Upper lobe of right lung (tissue), 1 donor: Measurements from ENCODE around the gene ZNF831. TPM values are rescaled to one million over a fixed set of nuclear protein-coding genes. Genes with fewer than 3 reads are reported as not detected.

Experiments
- ATAC-seq: fragments of 200-7000 bp; cut with Tn5 transposase; one replicate; pipeline ENCODE4 v1.9.1; 2020; ENCODE audit warnings: mild to moderate bottlenecking, moderate library complexity
- DNase-seq: peaks from one replicate; pipeline ENCODE4 v3.0.0-alpha.2; 2020
- H3K27ac ChIP-seq: fragments of 200-600 bp; one replicate; pipeline ENCODE4 v1.8.0; 2022
- H3K27me3 ChIP-seq: fragments of 200-600 bp; one replicate; pipeline ENCODE4 v1.8.0; 2022; ENCODE audit warnings: mild to moderate bottlenecking
- H3K36me3 ChIP-seq: fragments of 200-600 bp; one replicate; pipeline ENCODE4 v1.8.0; 2022
- H3K4me1 ChIP-seq: fragments of 200-600 bp; one replicate; pipeline ENCODE4 v1.8.0; 2022
- H3K4me3 ChIP-seq: fragments of 200-600 bp; one replicate; pipeline ENCODE4 v1.8.0; 2022; ENCODE audit warnings: mild to moderate bottlenecking
- H3K9me3 ChIP-seq: fragments of 200-600 bp; one replicate; pipeline ENCODE4 v1.8.0; 2022
- intact Hi-C: fragments of 100-400 bp; cut with DNase I; formaldehyde crosslinking; loops from one replicate; pipeline ENCODE4 v1.11.0; 2022
- total RNA-seq: library from RNA; stranded (reverse); fragmentation: NEBNext Ultra II Directional; extraction: Animal tissue kit (Norgen Biotek cat#: 25700); gene quantifications from one replicate; pipeline ENCODE4 v1.2.1, GENCODE V29; 2021
- TF ChIP-seq, protein P1 (sequence below): fragments of 200-600 bp; IDR thresholded peaks from one replicate; pipeline ENCODE4 v1.8.0; 2022; ENCODE audit warnings: antibody characterized with exemption
- donor health status: DM: no; HTN: yes; CAD: no; lungs with severe emphysema.

Gene ZNF831
- total RNA-seq, 1 donor from 2014 or later: 1.0 TPM

DNA sequence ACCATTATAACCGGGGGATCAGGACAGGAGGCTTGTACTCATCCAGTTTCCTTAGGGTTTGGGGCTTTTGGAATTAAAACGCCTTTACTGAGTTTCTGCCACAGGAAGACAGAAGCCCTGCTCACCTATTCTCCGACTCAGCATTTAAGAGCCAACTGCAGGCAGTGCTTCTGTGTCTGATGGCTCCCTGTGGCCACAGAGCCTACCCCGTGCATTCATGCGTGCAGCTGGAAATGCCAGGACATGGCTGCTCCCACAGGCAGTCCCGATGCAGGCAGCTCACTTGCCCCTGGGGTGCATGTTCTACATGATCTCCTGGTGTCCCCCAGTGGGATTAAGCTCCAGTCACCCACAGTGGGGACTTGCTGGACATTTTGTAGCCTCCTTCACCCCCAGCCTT, 22.2 kb downstream of the ZNF831 start:
- no peak for DNase-seq
- no peak for ATAC-seq
- intact Hi-C loops: no loop called here

DNA sequence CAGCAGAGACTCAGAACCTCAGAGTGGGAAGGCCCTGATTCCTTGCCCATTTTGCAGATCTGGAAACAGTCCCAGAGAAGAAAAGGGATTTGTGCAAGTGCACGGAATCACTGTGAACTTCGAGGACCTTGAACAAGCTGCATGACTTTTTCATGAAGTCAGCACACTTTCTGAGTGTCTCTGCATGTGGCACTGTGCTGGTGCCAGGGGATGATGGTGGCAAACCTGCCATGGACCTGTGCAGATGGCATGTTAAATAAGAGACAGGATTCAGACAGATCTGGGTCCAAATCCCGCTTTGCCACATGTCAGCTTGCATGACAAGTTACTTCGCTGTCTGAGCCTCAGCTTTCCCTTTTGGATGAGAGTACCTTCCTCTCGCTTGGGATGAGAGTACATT, 26.8 kb downstream of the ZNF831 start:
- ATAC-seq (no peak), DNase-seq (no peak)
- Histone ChIP-seq H3K36me3 (no peaks in the 10 kb centered on the region), H3K27me3 (peaks cover 22% of the 10 kb centered on the region), H3K4me1 (no peaks in the 10 kb centered on the region), H3K27ac (no peak overlapping the region), H3K9me3 (no peaks in the 10 kb centered on the region), H3K4me3 (no peak overlapping the region)
- intact Hi-C loops: no loop called here
- TF ChIP-seq, protein P1, sequence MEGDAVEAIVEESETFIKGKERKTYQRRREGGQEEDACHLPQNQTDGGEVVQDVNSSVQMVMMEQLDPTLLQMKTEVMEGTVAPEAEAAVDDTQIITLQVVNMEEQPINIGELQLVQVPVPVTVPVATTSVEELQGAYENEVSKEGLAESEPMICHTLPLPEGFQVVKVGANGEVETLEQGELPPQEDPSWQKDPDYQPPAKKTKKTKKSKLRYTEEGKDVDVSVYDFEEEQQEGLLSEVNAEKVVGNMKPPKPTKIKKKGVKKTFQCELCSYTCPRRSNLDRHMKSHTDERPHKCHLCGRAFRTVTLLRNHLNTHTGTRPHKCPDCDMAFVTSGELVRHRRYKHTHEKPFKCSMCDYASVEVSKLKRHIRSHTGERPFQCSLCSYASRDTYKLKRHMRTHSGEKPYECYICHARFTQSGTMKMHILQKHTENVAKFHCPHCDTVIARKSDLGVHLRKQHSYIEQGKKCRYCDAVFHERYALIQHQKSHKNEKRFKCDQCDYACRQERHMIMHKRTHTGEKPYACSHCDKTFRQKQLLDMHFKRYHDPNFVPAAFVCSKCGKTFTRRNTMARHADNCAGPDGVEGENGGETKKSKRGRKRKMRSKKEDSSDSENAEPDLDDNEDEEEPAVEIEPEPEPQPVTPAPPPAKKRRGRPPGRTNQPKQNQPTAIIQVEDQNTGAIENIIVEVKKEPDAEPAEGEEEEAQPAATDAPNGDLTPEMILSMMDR: no peak

More for the DNA sequence above, 22.2 kb downstream of the ZNF831 start:
- no peaks in the 10 kb centered on the region for H3K4me1 ChIP-seq
- H3K9me3 ChIP-seq: no peaks in the 10 kb centered on the region
- H3K4me3 ChIP-seq: no peak overlapping the region
- H3K27ac ChIP-seq: no peak overlapping the region
- no peaks in the 10 kb centered on the region for H3K36me3 ChIP-seq
- peaks cover under 1% of the 10 kb centered on the region for H3K27me3 ChIP-seq
- TF ChIP-seq, protein P1: no peak

DNA sequence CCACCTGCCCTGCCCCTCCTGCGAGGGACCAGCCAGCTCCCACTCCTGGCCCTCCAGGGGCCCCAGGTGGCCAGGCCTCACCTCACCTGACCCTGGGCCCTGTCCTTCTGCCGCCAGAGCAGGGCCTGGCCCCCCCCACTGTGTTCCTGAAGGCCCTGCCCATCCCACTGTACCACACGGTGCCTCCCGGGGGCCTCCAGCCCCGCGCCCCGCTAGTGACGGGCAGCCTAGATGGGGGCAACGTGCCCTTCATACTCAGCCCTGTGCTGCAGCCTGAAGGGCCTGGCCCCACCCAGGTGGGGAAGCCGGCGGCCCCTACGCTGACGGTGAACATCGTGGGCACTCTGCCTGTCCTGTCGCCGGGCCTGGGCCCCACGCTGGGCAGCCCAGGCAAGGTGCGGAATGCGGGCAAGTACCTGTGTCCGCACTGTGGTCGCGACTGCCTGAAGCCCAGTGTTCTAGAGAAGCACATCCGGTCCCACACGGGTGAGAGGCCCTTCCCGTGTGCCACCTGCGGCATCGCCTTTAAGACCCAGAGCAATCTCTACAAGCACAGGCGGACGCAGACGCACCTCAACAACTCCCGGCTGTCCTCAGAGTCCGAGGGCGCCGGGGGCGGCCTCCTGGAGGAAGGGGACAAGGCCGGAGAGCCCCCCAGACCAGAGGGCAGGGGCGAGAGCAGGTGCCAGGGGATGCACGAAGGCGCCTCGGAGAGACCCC, 27.6 kb downstream of the ZNF831 start:
- H3K4me3 ChIP-seq: no peak overlapping the region
- no peaks in the 10 kb centered on the region for H3K4me1 ChIP-seq
- DNase-seq (no peak), ATAC-seq (peak; percentile 9)
- intact Hi-C loops: no loop called here
- H3K27me3 ChIP-seq: peaks cover 22% of the 10 kb centered on the region
- H3K9me3 ChIP-seq: no peaks in the 10 kb centered on the region
- TF ChIP-seq, protein P1: no peak
- no peak overlapping the region for H3K27ac ChIP-seq
- H3K36me3 ChIP-seq: no peaks in the 10 kb centered on the region

DNA sequence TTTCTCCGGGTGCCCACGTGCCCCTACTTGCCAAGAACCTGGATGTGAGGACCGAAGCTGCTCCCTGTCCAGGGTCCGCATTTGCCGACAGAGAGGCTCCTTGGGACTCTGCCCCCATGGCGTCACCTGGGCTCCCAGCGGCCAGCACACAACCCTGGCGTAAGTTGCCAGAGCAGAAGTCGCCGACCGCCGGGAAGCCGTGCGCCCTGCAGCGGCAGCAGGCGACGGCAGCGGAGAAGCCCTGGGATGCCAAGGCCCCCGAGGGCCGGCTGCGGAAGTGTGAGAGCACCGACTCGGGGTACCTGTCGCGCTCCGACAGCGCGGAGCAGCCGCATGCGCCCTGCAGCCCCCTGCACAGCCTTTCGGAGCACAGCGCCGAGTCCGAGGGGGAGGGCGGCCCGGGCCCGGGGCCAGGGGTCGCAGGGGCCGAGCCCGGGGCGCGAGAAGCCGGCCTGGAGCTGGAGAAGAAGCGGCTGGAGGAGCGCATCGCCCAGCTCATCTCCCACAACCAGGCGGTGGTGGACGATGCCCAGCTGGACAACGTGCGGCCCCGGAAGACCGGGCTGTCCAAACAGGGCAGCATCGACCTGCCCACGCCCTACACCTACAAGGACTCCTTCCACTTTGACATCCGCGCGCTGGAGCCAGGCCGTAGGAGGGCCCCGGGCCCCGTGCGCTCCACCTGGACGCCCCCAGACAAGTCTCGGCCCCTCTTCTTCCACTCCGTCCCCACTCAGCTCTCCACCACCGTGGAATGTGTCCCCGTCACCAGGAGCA, 28.3 kb downstream of the ZNF831 start:
- ATAC-seq: peak; percentile 8
- no peak overlapping the region for H3K27ac ChIP-seq
- no peaks in the 10 kb centered on the region for H3K9me3 ChIP-seq
- H3K36me3 ChIP-seq: no peaks in the 10 kb centered on the region
- intact Hi-C loops: no loop called here
- DNase-seq: no peak
- H3K4me3 ChIP-seq: no peak overlapping the region
- TF ChIP-seq, protein P1: no peak
- H3K4me1 ChIP-seq: no peaks in the 10 kb centered on the region
- H3K27me3 ChIP-seq: peaks cover 22% of the 10 kb centered on the region

DNA sequence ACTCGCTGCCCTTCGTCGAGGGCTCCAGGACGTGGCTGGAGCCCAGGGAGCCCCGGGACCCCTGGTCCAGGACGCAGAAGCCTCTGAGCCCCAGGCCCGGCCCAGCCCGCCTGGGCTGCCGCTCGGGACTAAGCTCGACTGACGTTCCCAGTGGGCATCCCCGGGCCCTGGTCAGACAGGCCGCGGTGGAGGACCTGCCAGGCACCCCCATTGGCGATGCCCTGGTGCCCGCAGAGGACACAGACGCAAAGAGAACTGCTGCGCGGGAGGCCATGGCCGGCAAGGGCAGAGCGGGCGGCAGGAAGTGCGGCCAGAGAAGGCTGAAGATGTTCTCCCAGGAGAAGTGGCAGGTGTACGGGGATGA, 28.9 kb downstream of the ZNF831 start:
- DNase-seq: no peak
- no peak for ATAC-seq
- H3K36me3 ChIP-seq: no peaks in the 10 kb centered on the region
- peaks cover 22% of the 10 kb centered on the region for H3K27me3 ChIP-seq
- TF ChIP-seq, protein P1: no peak
- H3K9me3 ChIP-seq: no peaks in the 10 kb centered on the region
- no peak overlapping the region for H3K4me3 ChIP-seq
- no peak overlapping the region for H3K27ac ChIP-seq
- intact Hi-C loops: no loop called here
- H3K4me1 ChIP-seq: no peaks in the 10 kb centered on the region
